OCI-LY3 (cell line): Measurements from ENCODE around the gene FLNB.

ENCODE experiments used
- H2AFZ ChIP-seq: fragments of 200-600, 300-600 bp; shearing (Covaris generic); 2 replicates; pipeline ENCODE4 v1.6.0; 2014; ENCODE audit warnings: antibody characterized with exemption, low read depth, low read length
- H3K27ac ChIP-seq: fragments of 200-600, 300-600 bp; sonication (generic); 2 replicates; pipeline ENCODE4 v1.5.1; 2014; ENCODE audit warnings: mild to moderate bottlenecking, low read length, moderate library complexity, mixed read lengths
- H3K27me3 ChIP-seq: fragments of 200-600, 300-600 bp; sonication (generic); 2 replicates; pipeline ENCODE4 v1.6.1; 2014; ENCODE audit warnings: low read depth, low read length, mixed read lengths
- H3K36me3 ChIP-seq: fragments of 200-600, 300-600 bp; sonication (generic); replicated peaks from 2 replicates; pipeline ENCODE3; 2014; ENCODE audit warnings: low read depth, low read length, mixed read lengths
- H3K4me1 ChIP-seq: fragments of 300-600, 200-600 bp; sonication (generic); 2 replicates; pipeline ENCODE4 v1.6.1; 2014; ENCODE audit warnings: low read length, mixed read lengths
- H3K4me2 ChIP-seq: fragments of 200-600, 300-600 bp; sonication (generic); 2 replicates; pipeline ENCODE4 v1.6.1; 2014; ENCODE audit warnings: low read length, mixed read lengths
- H3K4me3 ChIP-seq: fragments of 300-600, 200-600 bp; sonication (generic); 2 replicates; pipeline ENCODE4 v1.5.1; 2014; ENCODE audit warnings: antibody characterized with exemption, mild to moderate bottlenecking, low read length, moderate library complexity
- H3K79me2 ChIP-seq: fragments of 300-600, 200-600 bp; shearing (Covaris generic); 2 replicates; pipeline ENCODE4 v1.6.1; 2014; ENCODE audit warnings: mild to moderate bottlenecking, low read length, mixed read lengths
- H3K9ac ChIP-seq: fragments of 300-600, 200-600 bp; shearing (Covaris generic); 2 replicates; pipeline ENCODE4 v1.6.0; 2014; ENCODE audit warnings: mild to moderate bottlenecking, low read length, moderate library complexity
- H3K9me3 ChIP-seq: fragments of 200-600, 300-600 bp; shearing (Covaris generic); 2 replicates; pipeline ENCODE4 v1.6.1; 2014; ENCODE audit warnings: low read length, mixed read lengths; ENCODE audit not compliant: insufficient read depth
- H4K20me1 ChIP-seq: fragments of 200-600, 300-600 bp; sonication (generic); 2 replicates; pipeline ENCODE4 v1.6.1; 2016; ENCODE audit warnings: low read length, mixed read lengths; ENCODE audit not compliant: insufficient read depth
- CTCF ChIP-seq: fragments of 200-600, 300-600 bp; sonication (generic); IDR thresholded peaks from 2 replicates; pipeline ENCODE4 v1.5.1; 2014; ENCODE audit warnings: antibody characterized with exemption, low read length, low read depth
- EZH2phosphoT487 ChIP-seq: fragments of 200-600 bp; shearing (Covaris generic); IDR thresholded peaks from 2 replicates; pipeline ENCODE4 v1.6.1; 2018; ENCODE audit warnings: antibody characterized with exemption, mixed run types, low read depth

FLNB gene

GRCh38 chr3:58041826-58042324 lies 33.7 kb downstream of the FLNB start:
- Histone ChIP-seq H3K4me3 (no peak overlapping the region), H3K4me1 (no peaks in the 10 kb centered on the region), H3K27me3 (no peaks in the 10 kb centered on the region), H2AFZ (no peak overlapping the region), H3K9me3 (no peaks in the 10 kb centered on the region), H3K79me2 (no peaks in the 10 kb centered on the region; the same call in 1 of the 2 replicates), H3K36me3 (no peaks in the 10 kb centered on the region), H4K20me1 (no peaks in the 10 kb centered on the region), H3K4me2 (no peak overlapping the region), H3K9ac (no peak overlapping the region), H3K27ac (no peak overlapping the region)
- TF ChIP-seq EZH2phosphoT487 (no peak), CTCF (no peak)

DNA sequence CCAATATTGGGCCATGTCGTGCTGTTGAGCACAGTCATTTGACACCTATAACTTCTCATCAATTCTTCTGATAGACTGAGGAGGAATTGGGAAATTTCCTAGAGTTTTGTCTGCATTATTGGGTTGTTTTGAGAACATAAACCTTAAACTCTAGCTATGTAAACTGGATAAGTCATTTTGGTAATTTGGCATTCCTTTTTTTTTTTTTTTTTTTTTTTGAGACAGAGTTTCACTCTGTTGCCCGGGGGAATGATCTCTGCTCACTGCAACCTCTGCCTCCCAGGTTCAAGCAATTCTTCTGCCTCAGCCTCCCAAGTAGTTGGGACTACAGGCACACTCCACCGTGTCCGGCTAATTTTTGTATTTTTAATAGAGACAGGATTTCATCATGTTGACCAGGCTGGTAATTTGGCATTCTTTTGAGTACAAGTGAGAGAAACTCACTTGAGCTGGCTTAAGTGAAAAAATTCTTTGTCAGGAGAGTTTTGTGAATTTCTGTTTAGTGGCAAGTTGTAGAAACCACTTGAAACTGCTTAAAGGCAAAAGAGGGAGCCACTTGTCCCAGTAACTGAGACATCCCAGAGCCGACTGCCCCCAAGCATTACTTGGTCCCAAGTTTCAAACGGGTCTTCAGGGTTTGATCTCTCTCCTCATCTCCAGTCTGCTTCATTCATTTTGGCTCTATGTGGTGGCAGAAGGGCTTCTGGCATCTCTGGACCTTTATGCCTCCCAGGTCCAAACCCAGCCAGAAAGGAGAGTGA lies 34.9 kb downstream of the FLNB start:
- TF ChIP-seq EZH2phosphoT487, result no peak
- no peak for TF ChIP-seq CTCF
- H3K36me3 ChIP-seq, result no peaks in the 10 kb centered on the region
- no peaks in the 10 kb centered on the region; the same call in 1 of the 2 replicates for H3K79me2 ChIP-seq
- H3K4me2 ChIP-seq, result no peak overlapping the region
- H2AFZ ChIP-seq, result no peak overlapping the region
- no peaks in the 10 kb centered on the region for H3K9me3 ChIP-seq
- no peaks in the 10 kb centered on the region for H4K20me1 ChIP-seq
- H3K9ac ChIP-seq, result no peak overlapping the region
- H3K27me3 ChIP-seq, result no peaks in the 10 kb centered on the region
- H3K4me1 ChIP-seq, result no peaks in the 10 kb centered on the region
- H3K4me3 ChIP-seq, result no peak overlapping the region
- H3K27ac ChIP-seq, result no peak overlapping the region

GRCh38 chr3:58043933-58044332 lies 35.7 kb downstream of the FLNB start:
- Histone ChIP-seq H3K4me3 (no peak overlapping the region), H2AFZ (no peak overlapping the region)

More at GRCh38 chr3:58043933-58044332, 35.7 kb downstream of the FLNB start:
- no peaks in the 10 kb centered on the region for H4K20me1 ChIP-seq
- H3K4me2 ChIP-seq, result no peak overlapping the region
- H3K36me3 ChIP-seq, result no peaks in the 10 kb centered on the region
- H3K79me2 ChIP-seq, result no peaks in the 10 kb centered on the region; the same call in 1 of the 2 replicates
- H3K27me3 ChIP-seq, result no peaks in the 10 kb centered on the region
- no peak for TF ChIP-seq EZH2phosphoT487
- no peak for TF ChIP-seq CTCF
- H3K4me1 ChIP-seq, result no peaks in the 10 kb centered on the region
- no peak overlapping the region for H3K27ac ChIP-seq
- H3K9ac ChIP-seq, result no peak overlapping the region
- no peaks in the 10 kb centered on the region for H3K9me3 ChIP-seq
